MM.1S (cell line): Measurements from ENCODE around the gene TPM3.
A peak's percentile ranks its signal among the peaks of the same experiment; 100 is the strongest.
"Not testable (repeated sequence)": the region's sequence is repeated elsewhere in the genome, so short reads cannot be mapped to it uniquely, and the experiment has no call there.

Source experiments
- DNase-seq: peaks from one replicate; pipeline ENCODE4 v3.0.0-alpha.2; 2015
- H2AFZ ChIP-seq: fragments of 300-600 bp; sonication (generic); 2 replicates; pipeline ENCODE4 v1.6.0; 2016; ENCODE audit warnings: antibody characterized with exemption, low read length
- H3F3A ChIP-seq: fragments of 300-600 bp; sonication (generic); 2 replicates; pipeline ENCODE4 v1.6.1; 2016; ENCODE audit warnings: mild to moderate bottlenecking, antibody characterized with exemption, low read length, moderate library complexity, mixed read lengths; ENCODE audit not compliant: insufficient read depth
- H3K27ac ChIP-seq: fragments of 300-600 bp; sonication (generic); 2 replicates; pipeline ENCODE4 v1.5.1; 2016; ENCODE audit warnings: mild to moderate bottlenecking, low read length
- H3K27me3 ChIP-seq: fragments of 300-600 bp; sonication (generic); replicated peaks from 2 replicates; pipeline ENCODE4 v1.6.0; 2016; ENCODE audit warnings: low read length; ENCODE audit not compliant: insufficient read depth
- H3K36me3 ChIP-seq: fragments of 300-600 bp; sonication (generic); replicated peaks from 2 replicates; pipeline ENCODE4 v1.6.1; 2016; ENCODE audit warnings: mild to moderate bottlenecking, low read length, mixed read lengths; ENCODE audit not compliant: insufficient read depth
- H3K4me1 ChIP-seq: fragments of 300-600 bp; sonication (generic); 2 replicates; pipeline ENCODE4 v1.6.1; 2016; ENCODE audit warnings: low read length, mixed read lengths
- H3K4me2 ChIP-seq: fragments of 300-600 bp; sonication (generic); 2 replicates; pipeline ENCODE4 v1.6.0; 2016; ENCODE audit warnings: low read depth, low read length
- H3K4me3 ChIP-seq: fragments of 300-600 bp; sonication (generic); 2 replicates; pipeline ENCODE4 v1.5.1; 2016; ENCODE audit warnings: low read length, mixed read lengths
- H3K79me2 ChIP-seq: fragments of 300-600 bp; sonication (generic); 2 replicates; pipeline ENCODE4 v1.6.1; 2016; ENCODE audit warnings: mixed run types, low read length, mixed read lengths
- H3K9ac ChIP-seq: fragments of 300-600 bp; sonication (generic); 2 replicates; pipeline ENCODE4 v1.6.1; 2016; ENCODE audit warnings: low read length, mixed read lengths
- H3K9me2 ChIP-seq: fragments of 300-600 bp; sonication (generic); replicated peaks from 2 replicates; pipeline ENCODE4 v1.6.1; 2016; ENCODE audit warnings: mild to moderate bottlenecking, low read length, mixed read lengths; ENCODE audit not compliant: insufficient read depth
- H3K9me3 ChIP-seq: fragments of 300-600 bp; sonication (generic); replicated peaks from 2 replicates; pipeline ENCODE4 v1.6.1; 2016; ENCODE audit warnings: mild to moderate bottlenecking, low read length, mixed read lengths; ENCODE audit not compliant: insufficient read depth
- H4K20me1 ChIP-seq: fragments of 300-600 bp; sonication (generic); 2 replicates; pipeline ENCODE4 v1.6.1; 2016; ENCODE audit warnings: mild to moderate bottlenecking, low read length, moderate library complexity, mixed read lengths; ENCODE audit not compliant: insufficient read depth
- CTCF ChIP-seq: fragments of 300-600 bp; sonication (generic); IDR thresholded peaks from 2 replicates; pipeline ENCODE4 v1.5.1; 2016; ENCODE audit warnings: antibody characterized with exemption, low read length, mixed read lengths
- EZH2 ChIP-seq: fragments of 300-600 bp; sonication (generic); optimal IDR thresholded peaks from 2 replicates; pipeline ENCODE3; 2017; ENCODE audit warnings: low read depth, mild to moderate bottlenecking, antibody characterized with exemption, low read length, mixed read lengths
- EZH2phosphoT487 ChIP-seq: fragments of 300-600 bp; sonication (generic); IDR thresholded peaks from 2 replicates; pipeline ENCODE4 v1.6.1; 2018; ENCODE audit warnings: antibody characterized with exemption, low read length

The TPM3 gene

GRCh38 chr1:154133256-154133655, 58.6 kb downstream of the TPM3 start:
- no peaks in the 10 kb centered on the region for H3K36me3 ChIP-seq
- no peaks in the 10 kb centered on the region for H3K9me2 ChIP-seq
- DNase-seq: no peak

GRCh38 chr1:154129391-154129970, 62.4 kb downstream of the TPM3 start:
- Histone ChIP-seq H3K36me3 (no peaks in the 10 kb centered on the region), H3K4me1 (no peaks in the 10 kb centered on the region), H3K4me3 (no peak overlapping the region), H2AFZ (no peak overlapping the region), H4K20me1 (no peaks in the 10 kb centered on the region), H3K9me3 (no peaks in the 10 kb centered on the region), H3K27ac (no peak overlapping the region), H3K9ac (no peak overlapping the region), H3K27me3 (no peaks in the 10 kb centered on the region), H3K4me2 (no peak overlapping the region), H3K79me2 (no peaks in the 10 kb centered on the region), H3K9me2 (no peaks in the 10 kb centered on the region), H3F3A (no peaks in the 10 kb centered on the region)
- TF ChIP-seq EZH2 (no peak), CTCF (no peak)
- no peak for DNase-seq

More at GRCh38 chr1:154133256-154133655, 58.6 kb downstream of the TPM3 start:
- Histone ChIP-seq H3K79me2 (no peaks in the 10 kb centered on the region), H3K4me2 (no peak overlapping the region), H3K4me1 (no peaks in the 10 kb centered on the region), H3F3A (no peaks in the 10 kb centered on the region), H3K4me3 (no peak overlapping the region), H3K27ac (no peak overlapping the region), H4K20me1 (no peaks in the 10 kb centered on the region), H3K27me3 (no peaks in the 10 kb centered on the region), H3K9ac (no peak overlapping the region), H3K9me3 (no peaks in the 10 kb centered on the region), H2AFZ (no peak overlapping the region)
- TF ChIP-seq EZH2 (no peak), EZH2phosphoT487 (no peak), CTCF (no peak)

GRCh38 chr1:154123205-154123604, 68.7 kb downstream of the TPM3 start:
- H3K9ac ChIP-seq, H2AFZ ChIP-seq, H3K79me2 ChIP-seq, H3K27me3 ChIP-seq, H3K27ac ChIP-seq, H3K4me1 ChIP-seq, H3K36me3 ChIP-seq, H3K9me3 ChIP-seq, H3F3A ChIP-seq, H3K4me2 ChIP-seq, H3K9me2 ChIP-seq, H4K20me1 ChIP-seq, H3K4me3 ChIP-seq, DNase-seq: not testable (repeated sequence)

GRCh38 chr1:154117642-154118041, 74.3 kb downstream of the TPM3 start:
- no peak overlapping the region for H3K4me2 ChIP-seq
- H3K4me3 ChIP-seq: no peak overlapping the region
- no peak overlapping the region for H2AFZ ChIP-seq
- no peaks in the 10 kb centered on the region for H3K36me3 ChIP-seq
- TF ChIP-seq EZH2phosphoT487: no peak
- peak; percentile 19; the same call in 1 of the 2 replicates for TF ChIP-seq CTCF
- TF ChIP-seq EZH2: no peak
- H3K27ac ChIP-seq: no peak overlapping the region
- no peaks in the 10 kb centered on the region for H3K9me3 ChIP-seq
- no peaks in the 10 kb centered on the region for H3K27me3 ChIP-seq
- DNase-seq: no peak
- H3K9ac ChIP-seq: no peak overlapping the region
- no peaks in the 10 kb centered on the region for H3K9me2 ChIP-seq
- peaks cover 14% of the 10 kb centered on the region for H3K4me1 ChIP-seq
- H3K79me2 ChIP-seq: no peaks in the 10 kb centered on the region
- peaks cover 10% of the 10 kb centered on the region for H3F3A ChIP-seq
- no peaks in the 10 kb centered on the region for H4K20me1 ChIP-seq
